Stimulated activated CD8-positive, alpha-beta memory T cell treated with anti-CD3 and anti-CD28 coated beads, Interleukin-7, amount 100 ng/mL, for 1 hour (primary cell): ENCODE data around the gene PARD6G.
A peak's percentile ranks its signal among the peaks of the same experiment; 100 is the strongest.

Experiments
- DNase-seq, 2 donors: peaks; one replicate each; pipeline ENCODE4 v3.0.0-alpha.2; 2020; ENCODE audit warnings: low read depth in 2 of 2

The PARD6G gene

GRCh38 chr18:80147037-80147417 lies 100.3 kb downstream of the PARD6G start:
- no peak for DNase-seq

- DNase-seq: no peak
Measured at GRCh38 chr18:80145196-80145804, 102.0 kb downstream of the PARD6G start.

- no peak for DNase-seq
Measured at GRCh38 chr18:80143881-80144280, 103.4 kb downstream of the PARD6G start.

- no peak for DNase-seq
Measured at GRCh38 chr18:80140455-80140985, 106.8 kb downstream of the PARD6G start.

- no peak for DNase-seq
Measured at GRCh38 chr18:80137976-80138375, 109.3 kb downstream of the PARD6G start.

GRCh38 chr18:80137137-80137536 lies 110.2 kb downstream of the PARD6G start:
- DNase-seq: no peak

GRCh38 chr18:80136679-80137078 lies 110.6 kb downstream of the PARD6G start:
- DNase-seq: no peak

- no peak for DNase-seq
Measured at GRCh38 chr18:80135136-80135535, 112.2 kb downstream of the PARD6G start.

- no peak for DNase-seq
Measured at GRCh38 chr18:80133124-80133523, 114.2 kb downstream of the PARD6G start.

- no peak for DNase-seq
Measured at GRCh38 chr18:80132180-80132812, 115.0 kb downstream of the PARD6G start.

- no peak for DNase-seq
Measured at GRCh38 chr18:80130555-80130954, 116.8 kb downstream of the PARD6G start.

GRCh38 chr18:80129672-80130367 lies 117.5 kb downstream of the PARD6G start:
- DNase-seq: no peak

- no peak for DNase-seq
Measured at GRCh38 chr18:80127635-80128034, 119.7 kb downstream of the PARD6G start.

GRCh38 chr18:80126797-80127196 lies 120.5 kb downstream of the PARD6G start:
- DNase-seq: no peak

GRCh38 chr18:80124131-80124530 lies 123.2 kb downstream of the PARD6G start:
- no peak for DNase-seq

- DNase-seq: no peak
Measured at GRCh38 chr18:80120932-80121331, 126.4 kb downstream of the PARD6G start.

- no peak for DNase-seq
Measured at GRCh38 chr18:80119111-80119510, 128.2 kb downstream of the PARD6G start.

GRCh38 chr18:80115035-80115434 lies 132.3 kb downstream of the PARD6G start:
- DNase-seq: no peak

GRCh38 chr18:80112624-80113248 lies 134.6 kb downstream of the PARD6G start:
- no peak for DNase-seq

- DNase-seq: no peak
Measured at GRCh38 chr18:80109676-80110078, 137.6 kb downstream of the PARD6G start.

- peak; percentile 53 to 57 for DNase-seq
Measured at GRCh38 chr18:80108739-80109675, 138.3 kb downstream of the PARD6G start, which contains the start of gene ADNP2. Gene ADNP2 (plus strand): TSS chr18:80109262. CDS start chr18:80117543, 8,281 bp downstream.
